SK-N-MC (cell line): ENCODE results near the gene EIF2B2.

ENCODE experiments used
- DNase-seq: peaks from one replicate; pipeline ENCODE4 v3.0.0-alpha.2; 2011; ENCODE audit warnings: low read depth, low spot score
- H3K27ac ChIP-seq: fragments of 200-600 bp; sonication (generic); 2 replicates; pipeline ENCODE4 v1.5.1; 2016; ENCODE audit warnings: mixed run types
- H3K36me3 ChIP-seq: fragments of 200-600 bp; sonication (generic); 2 replicates; pipeline ENCODE4 v1.6.1; 2017; ENCODE audit warnings: antibody characterized with exemption, low read length, mixed read lengths; ENCODE audit not compliant: insufficient read depth
- H3K4me3 ChIP-seq: fragments of 200-600 bp; sonication (generic); 2 replicates; pipeline ENCODE4 v1.5.1; 2016
- H3K9ac ChIP-seq: fragments of 200-600 bp; sonication (generic); 2 replicates; pipeline ENCODE4 v1.8.0; 2017; ENCODE audit warnings: mixed run types, mixed read lengths; ENCODE audit not compliant: insufficient read length
- H3K9me3 ChIP-seq: fragments of 200-600 bp; sonication (generic); 2 replicates; pipeline ENCODE4 v1.6.1; 2017; ENCODE audit warnings: low read depth, mild to moderate bottlenecking, antibody characterized with exemption, low read length, moderate library complexity, mixed read lengths
- EZH2 ChIP-seq: fragments of 200-600 bp; sonication (generic); IDR thresholded peaks from one replicate; pipeline ENCODE4 v1.6.1; 2017; ENCODE audit warnings: antibody characterized with exemption
- FOXP2 ChIP-seq: optimal IDR thresholded peaks from 2 replicates; pipeline ENCODE3; 2011; ENCODE audit warnings: mild to moderate bottlenecking, moderate library complexity; ENCODE audit not compliant: insufficient read depth; ENCODE audit errors: extremely low read length, control extremely low read depth
- POLR2AphosphoS5 ChIP-seq: IDR thresholded peaks from 2 replicates; pipeline ENCODE4 v1.6.1; 2012; ENCODE audit warnings: mild to moderate bottlenecking, low read depth, low read length, borderline replicate concordance

The EIF2B2 gene

DNA sequence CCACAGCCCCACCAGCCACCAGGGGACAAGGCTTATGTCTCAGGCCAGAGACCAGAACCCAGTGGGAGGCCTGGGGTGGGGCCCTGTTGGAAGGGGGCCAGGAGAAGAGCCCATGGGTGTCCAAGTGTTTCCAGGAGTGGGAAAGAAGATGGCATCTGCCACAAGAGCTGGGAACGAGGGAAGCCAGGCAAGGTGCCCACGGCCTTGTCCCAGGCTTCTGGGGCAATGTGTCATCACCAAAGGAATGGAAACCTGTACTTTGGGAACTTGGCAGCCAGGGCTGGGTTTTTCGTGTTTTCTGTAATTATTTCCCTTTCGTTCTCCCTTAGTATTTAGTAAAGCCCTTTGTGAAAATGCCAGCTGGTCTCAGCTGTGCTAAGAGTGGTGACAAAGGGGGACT, 42.0 kb upstream of the EIF2B2 start:
- no peak for TF ChIP-seq POLR2AphosphoS5
- no peak for TF ChIP-seq EZH2
- TF ChIP-seq FOXP2, result no peak
- H3K9me3 ChIP-seq, result no peaks in the 10 kb centered on the region
- no peaks in the 10 kb centered on the region for H3K36me3 ChIP-seq
- no peak overlapping the region for H3K4me3 ChIP-seq
- H3K27ac ChIP-seq, result no peak overlapping the region
- no peak for DNase-seq
- no peak overlapping the region for H3K9ac ChIP-seq

DNA sequence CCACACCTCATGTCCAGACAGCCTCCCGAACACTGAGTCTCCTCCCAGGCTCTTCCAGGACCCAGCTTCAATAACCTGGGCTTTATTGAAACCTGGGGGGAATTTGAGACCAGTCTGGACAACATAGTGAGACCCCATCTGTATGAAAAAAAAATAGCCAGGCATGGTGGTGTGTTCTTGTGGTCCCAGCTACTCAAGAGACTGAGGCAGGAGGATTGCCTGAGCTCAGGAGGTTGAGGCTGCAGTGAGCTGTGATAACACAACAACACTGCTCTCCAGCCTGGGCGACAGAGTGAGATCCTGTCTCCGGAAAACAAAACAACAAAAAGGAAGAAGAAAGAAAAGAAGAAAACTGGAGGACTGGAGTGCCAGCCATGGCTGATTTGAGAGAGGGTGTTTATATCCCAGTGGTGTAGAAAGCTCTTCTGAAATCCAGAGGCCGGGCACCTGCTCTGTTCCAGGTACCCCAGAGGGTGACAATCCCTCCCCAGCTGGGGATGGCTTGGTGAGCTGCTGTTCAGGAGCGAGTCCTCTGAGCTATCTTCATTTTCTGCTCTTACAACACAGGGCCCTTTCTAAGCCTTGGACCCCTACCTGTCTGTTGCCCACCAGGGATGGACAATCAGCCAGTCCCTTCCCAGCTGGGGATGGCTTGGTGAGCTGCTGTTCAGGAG, 41.3 kb upstream of the EIF2B2 start:
- DNase-seq, result no peak
- Histone ChIP-seq H3K4me3 (no peak overlapping the region), H3K9ac (no peak overlapping the region), H3K9me3 (no peaks in the 10 kb centered on the region), H3K27ac (no peak overlapping the region), H3K36me3 (no peaks in the 10 kb centered on the region)
- TF ChIP-seq FOXP2 (no peak), EZH2 (no peak), POLR2AphosphoS5 (no peak)

DNA sequence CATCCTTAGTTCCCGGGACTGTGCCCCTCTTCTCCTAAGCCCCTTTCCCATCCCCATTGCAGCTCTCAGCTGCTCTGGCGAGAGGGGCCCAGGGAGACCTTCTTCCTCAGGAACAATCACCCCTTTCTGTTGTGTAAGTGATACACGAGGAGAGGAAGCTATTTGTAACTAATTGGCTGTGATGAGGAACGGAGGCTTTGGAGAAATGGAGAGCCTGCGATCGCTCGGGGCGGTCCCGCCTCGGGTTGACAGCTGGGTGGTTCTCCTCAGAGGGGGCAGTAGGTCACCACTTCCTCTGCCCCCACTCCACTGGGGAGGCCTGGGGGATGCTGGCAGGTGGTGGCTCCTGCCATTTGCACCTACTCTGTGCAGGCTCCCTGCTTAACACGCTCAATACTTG, 40.7 kb upstream of the EIF2B2 start:
- no peak overlapping the region for H3K27ac ChIP-seq
- no peak for DNase-seq
- no peak overlapping the region for H3K4me3 ChIP-seq
- TF ChIP-seq POLR2AphosphoS5, result no peak
- TF ChIP-seq FOXP2, result no peak
- TF ChIP-seq EZH2, result no peak
- H3K36me3 ChIP-seq, result no peaks in the 10 kb centered on the region
- H3K9me3 ChIP-seq, result no peaks in the 10 kb centered on the region
- H3K9ac ChIP-seq, result no peak overlapping the region

DNA sequence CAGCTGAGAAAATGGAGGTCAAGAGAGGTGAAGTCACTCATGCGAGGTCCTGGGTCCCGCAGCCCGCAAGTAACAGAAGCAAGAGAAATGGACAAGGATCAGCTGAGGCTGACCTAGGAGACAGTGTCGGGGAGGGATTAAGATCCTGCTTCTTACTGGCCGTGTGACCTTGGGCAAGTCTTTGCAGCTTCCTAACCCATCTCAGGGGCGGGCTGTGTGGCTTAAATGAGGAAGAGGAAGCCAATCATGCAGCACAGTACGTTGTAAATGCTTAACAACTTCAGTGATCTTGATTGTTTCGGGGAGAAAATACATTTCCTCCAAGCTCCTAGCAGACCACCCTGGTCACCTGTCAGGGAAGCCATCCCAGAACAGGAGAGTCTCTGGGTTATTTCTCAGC, 40.2 kb upstream of the EIF2B2 start:
- H3K9ac ChIP-seq, result no peak overlapping the region
- DNase-seq, result no peak
- H3K9me3 ChIP-seq, result no peaks in the 10 kb centered on the region
- TF ChIP-seq EZH2, result no peak
- no peak for TF ChIP-seq POLR2AphosphoS5
- no peak for TF ChIP-seq FOXP2
- no peak overlapping the region for H3K4me3 ChIP-seq
- H3K27ac ChIP-seq, result no peak overlapping the region
- no peaks in the 10 kb centered on the region for H3K36me3 ChIP-seq

DNA sequence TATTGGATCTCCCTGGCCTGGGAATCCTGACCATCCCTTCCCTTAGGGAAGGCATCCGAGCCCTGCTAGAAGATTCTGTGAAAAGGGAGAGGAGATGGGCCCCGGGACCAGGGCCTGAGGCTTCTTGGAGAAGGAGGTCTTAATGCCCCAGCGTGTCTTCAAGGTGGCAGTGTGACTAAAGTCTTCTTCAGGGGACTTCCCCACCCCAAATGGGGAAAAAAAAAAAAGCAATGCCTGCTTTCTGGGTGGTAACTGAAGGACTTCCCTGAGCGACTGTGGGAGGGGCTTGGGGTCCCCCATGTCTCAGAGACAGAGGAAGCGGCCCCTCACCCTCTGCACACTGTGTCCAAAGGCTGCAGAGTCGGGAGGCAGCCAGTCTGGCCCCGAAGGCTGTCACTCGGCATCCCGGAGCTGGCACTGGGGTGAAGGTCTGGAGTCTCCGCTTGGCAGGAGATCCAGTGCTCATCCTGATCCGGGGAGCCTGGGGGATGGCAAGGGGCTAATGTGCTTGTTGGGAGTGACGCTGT, 39.5 kb upstream of the EIF2B2 start:
- H3K9ac ChIP-seq, result no peak overlapping the region
- TF ChIP-seq POLR2AphosphoS5, result no peak
- TF ChIP-seq FOXP2, result no peak
- TF ChIP-seq EZH2, result no peak
- no peak overlapping the region for H3K4me3 ChIP-seq
- H3K36me3 ChIP-seq, result no peaks in the 10 kb centered on the region
- no peak overlapping the region for H3K27ac ChIP-seq
- H3K9me3 ChIP-seq, result no peaks in the 10 kb centered on the region
- DNase-seq, result no peak

DNA sequence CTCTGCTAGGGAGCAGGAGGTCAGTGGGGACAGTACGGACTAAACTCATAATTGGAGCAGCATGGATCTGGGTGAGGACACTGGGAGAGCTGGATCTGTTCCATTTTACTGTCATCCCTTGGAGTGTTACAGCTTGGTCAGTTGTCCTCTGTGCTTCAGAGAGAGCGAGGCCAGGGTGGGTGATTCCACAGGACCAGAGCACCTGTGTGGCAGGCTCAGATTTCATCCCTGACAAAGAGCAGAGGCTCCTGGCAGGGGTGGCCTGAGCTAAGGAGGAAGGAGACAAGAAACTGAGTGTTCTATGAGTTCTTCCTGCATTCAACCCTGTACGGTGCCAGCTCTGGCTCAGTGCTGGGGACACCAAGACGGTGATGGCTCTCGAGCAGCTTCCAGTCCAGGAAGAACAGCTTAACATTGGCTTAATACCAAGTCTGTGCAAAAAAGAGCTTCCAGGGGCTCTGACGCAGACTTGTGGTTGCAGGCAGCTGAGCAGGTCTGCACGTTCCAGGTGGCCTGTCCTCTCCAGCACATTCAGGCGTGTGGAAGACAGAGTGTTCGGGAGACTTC, 38.9 kb upstream of the EIF2B2 start:
- no peak overlapping the region for H3K9ac ChIP-seq
- no peak overlapping the region for H3K4me3 ChIP-seq
- no peaks in the 10 kb centered on the region for H3K9me3 ChIP-seq
- no peaks in the 10 kb centered on the region for H3K36me3 ChIP-seq
- no peak for DNase-seq
- no peak overlapping the region for H3K27ac ChIP-seq
- TF ChIP-seq FOXP2 (no peak), EZH2 (no peak), POLR2AphosphoS5 (no peak)

DNA sequence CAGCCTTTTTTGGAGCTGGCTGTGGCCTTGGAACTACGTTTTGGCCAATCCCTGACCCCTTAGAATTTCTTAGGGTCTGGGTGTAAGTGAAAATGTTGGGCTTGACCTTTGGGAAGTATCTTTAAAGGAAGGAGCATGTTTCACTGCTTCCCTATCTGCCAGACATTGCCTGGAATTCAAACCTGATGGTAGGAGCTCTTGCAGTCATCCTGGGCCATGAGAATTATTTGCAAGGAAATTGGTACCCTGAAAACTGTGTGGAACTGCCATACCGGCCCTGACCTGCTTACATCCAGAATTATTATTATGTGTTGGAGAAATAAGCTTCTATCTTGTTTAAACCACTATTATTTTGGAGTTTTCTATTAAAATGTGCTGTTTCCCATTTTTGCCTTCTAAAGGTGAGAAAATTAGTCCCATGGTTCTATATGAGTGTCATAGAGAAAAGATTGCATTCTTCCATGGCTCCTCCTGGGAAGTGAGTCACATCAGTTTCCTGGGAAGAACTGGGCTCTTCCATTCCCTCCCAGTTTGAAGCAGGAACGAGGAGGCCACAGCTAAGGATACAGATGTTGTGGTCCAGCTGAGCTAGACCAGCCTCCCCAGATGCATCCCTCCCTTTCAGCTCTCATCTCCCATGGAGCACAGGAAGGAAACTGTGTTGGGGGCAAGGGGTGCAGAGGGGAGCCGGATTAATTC, 37.8 kb upstream of the EIF2B2 start:
- Histone ChIP-seq H3K27ac (no peak overlapping the region), H3K9me3 (no peaks in the 10 kb centered on the region), H3K36me3 (no peaks in the 10 kb centered on the region), H3K4me3 (no peak overlapping the region), H3K9ac (no peak overlapping the region)
- TF ChIP-seq POLR2AphosphoS5 (no peak), EZH2 (no peak), FOXP2 (no peak)
- DNase-seq, result no peak

DNA sequence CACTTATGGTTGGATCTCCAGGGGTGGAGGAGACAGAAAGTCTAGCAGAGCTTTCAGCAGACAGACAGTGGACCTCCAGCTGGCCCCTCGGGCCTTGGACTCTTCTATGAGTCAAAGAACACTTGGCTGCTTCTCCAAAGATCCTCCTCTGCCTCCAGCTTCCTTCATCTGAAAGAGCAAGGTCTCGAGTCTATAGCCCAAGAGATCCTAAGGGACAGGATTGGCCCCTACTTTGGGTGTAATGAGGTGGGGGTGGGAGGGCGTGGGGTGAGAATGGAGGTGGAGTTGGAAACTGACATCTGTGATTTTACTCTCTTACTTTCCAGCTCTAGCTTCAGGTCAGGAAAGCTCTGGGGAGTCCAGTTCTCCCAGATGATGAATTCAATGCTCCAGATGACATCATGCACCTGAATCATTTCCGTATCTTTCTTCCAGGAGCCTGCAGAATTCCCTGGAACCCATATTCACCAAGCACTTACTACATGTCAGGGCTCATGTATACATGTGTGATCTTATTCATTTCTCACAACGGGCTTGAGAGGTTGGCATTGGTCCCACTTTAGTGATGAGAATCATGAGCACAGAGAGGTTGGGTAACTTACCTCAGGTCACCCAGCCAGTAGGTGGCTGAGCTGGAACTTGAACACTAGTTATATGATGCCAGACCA, 37.1 kb upstream of the EIF2B2 start:
- Histone ChIP-seq H3K36me3 (no peaks in the 10 kb centered on the region), H3K27ac (no peak overlapping the region), H3K4me3 (no peak overlapping the region), H3K9ac (no peak overlapping the region), H3K9me3 (no peaks in the 10 kb centered on the region)
- no peak for TF ChIP-seq FOXP2
- no peak for TF ChIP-seq POLR2AphosphoS5
- TF ChIP-seq EZH2, result no peak
- DNase-seq, result no peak
